ENCODE measurements around the gene ATOH7. TPM values are rescaled to one million over a fixed set of nuclear protein-coding genes. Genes with fewer than 3 reads are reported as not detected.

The ATOH7 gene
- total RNA-seq, 4 donors from 2014 or later = not detected

DNA sequence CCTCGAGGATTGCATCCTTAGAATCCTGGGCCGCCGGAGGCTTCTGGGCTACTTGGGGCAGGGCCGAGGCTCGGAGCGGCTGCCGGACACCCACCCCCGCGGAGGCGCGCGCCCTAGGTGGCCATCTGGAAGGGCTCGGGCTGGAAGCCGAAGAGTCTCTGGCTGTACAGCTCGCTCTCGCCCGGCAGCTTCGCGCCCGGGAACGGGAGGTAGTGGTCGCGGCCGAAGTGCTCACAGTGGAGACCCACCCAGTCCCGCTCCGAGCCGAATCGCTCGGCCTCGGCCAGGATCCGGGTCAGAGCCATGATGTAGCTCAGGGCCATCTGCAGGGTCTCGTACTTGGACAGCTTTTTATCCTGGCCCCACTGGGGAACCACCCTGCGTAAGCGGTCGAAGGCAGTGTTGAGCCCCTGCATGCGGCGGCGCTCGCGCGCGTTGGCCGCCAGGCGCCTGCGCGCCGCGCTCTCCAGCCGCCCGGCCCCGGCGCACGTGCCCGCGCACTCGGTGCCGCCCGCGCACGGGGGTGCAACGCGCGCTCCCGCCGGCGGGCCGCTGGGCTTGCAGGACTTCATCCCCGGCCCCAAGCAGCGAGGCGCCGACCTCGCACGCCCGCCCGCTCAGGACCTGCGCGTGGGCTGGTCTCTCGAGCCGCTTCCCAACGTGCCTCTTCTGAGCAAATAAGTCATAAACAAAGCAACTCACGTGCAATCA is 652 bp downstream of the ATOH7 start:
- Histone ChIP-seq H3K4me1 (peaks cover 0 to 16% (median 13%) of the 10 kb centered on the region in 4 donors), H3K36me3 (no peaks in the 10 kb centered on the region), H3K9me3 (no peaks in the 10 kb centered on the region), H3K4me3 (peak overlapping the region; percentile 62 to 71 (median 66)), H3K27me3 (no peaks in the 10 kb centered on the region), H3K27ac (replicated peaks in 1 of 4) (peak overlapping the region; percentile 72 to 81 (median 74))
- intact Hi-C loops (cut with DNase I) = no loop called here
- TF ChIP-seq, protein P1, sequence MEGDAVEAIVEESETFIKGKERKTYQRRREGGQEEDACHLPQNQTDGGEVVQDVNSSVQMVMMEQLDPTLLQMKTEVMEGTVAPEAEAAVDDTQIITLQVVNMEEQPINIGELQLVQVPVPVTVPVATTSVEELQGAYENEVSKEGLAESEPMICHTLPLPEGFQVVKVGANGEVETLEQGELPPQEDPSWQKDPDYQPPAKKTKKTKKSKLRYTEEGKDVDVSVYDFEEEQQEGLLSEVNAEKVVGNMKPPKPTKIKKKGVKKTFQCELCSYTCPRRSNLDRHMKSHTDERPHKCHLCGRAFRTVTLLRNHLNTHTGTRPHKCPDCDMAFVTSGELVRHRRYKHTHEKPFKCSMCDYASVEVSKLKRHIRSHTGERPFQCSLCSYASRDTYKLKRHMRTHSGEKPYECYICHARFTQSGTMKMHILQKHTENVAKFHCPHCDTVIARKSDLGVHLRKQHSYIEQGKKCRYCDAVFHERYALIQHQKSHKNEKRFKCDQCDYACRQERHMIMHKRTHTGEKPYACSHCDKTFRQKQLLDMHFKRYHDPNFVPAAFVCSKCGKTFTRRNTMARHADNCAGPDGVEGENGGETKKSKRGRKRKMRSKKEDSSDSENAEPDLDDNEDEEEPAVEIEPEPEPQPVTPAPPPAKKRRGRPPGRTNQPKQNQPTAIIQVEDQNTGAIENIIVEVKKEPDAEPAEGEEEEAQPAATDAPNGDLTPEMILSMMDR (IDR thresholded peaks at IDR 0.05) = peak in 1 of 3 experiments; percentile 26
- TF ChIP-seq EP300 (IDR thresholded peaks at IDR 0.05) = no peak
- peak; percentile 92 for DNase-seq (ENCODE audit: extremely low spot score)
- WGBS = 0% methylated on average over 20 of the region's 81 CpGs

DNA sequence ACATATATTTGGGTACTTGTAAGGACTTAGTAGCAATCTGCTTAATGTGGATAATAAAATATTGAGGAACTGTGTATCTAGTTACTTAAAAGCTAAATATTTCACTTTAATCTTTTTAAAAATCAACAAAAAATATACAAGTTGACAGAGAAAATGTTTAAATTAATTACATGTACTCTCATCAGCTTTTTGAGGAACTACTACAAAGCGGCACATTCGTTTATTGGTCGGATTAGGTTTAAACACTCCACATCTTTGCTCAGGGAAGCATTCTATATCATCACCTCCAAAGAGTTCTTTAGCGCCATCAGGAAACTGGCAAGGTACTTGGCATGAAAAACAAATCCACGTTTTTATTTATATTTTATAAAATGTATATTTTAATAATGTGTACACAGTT is 1.6 kb downstream of the ATOH7 start:
- intact Hi-C loops (cut with DNase I) = no loop called here
- WGBS = 79% methylated on average over 5 of the region's 5 CpGs
- Histone ChIP-seq H3K9me3 (no peaks in the 10 kb centered on the region), H3K4me1 (peaks cover 0 to 16% (median 13%) of the 10 kb centered on the region in 4 donors), H3K4me3 (no peak overlapping the region), H3K27ac (replicated peaks in 1 of 4) (no peak overlapping the region), H3K36me3 (no peaks in the 10 kb centered on the region), H3K27me3 (no peaks in the 10 kb centered on the region)
- no peak for DNase-seq (ENCODE audit: extremely low spot score)
- TF ChIP-seq POLR2A (IDR thresholded peaks at IDR 0.05; ENCODE audit: low read depth) (no peak), POLR2AphosphoS5 (IDR thresholded peaks at IDR 0.05) (no peak), EP300 (IDR thresholded peaks at IDR 0.05) (no peak)
- TF ChIP-seq, protein P1 (IDR thresholded peaks at IDR 0.05) = no peak

DNA sequence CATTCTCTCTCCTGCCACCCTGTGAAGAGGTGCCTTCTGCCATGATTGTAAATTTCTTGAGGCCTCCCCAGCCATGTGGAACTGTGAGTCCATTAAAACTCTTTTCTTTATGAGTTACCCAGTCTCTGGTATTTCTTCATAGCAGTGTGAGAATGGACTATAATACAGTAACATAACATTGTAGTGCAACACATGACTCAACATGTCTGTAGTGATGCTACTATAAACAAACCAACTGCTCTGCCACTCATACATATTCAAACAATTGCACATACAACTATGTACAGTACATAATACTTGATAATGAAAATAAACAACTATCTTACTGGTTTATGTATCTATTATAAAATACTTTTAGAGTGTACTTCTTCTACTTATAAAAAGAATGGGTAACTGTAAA is 7.1 kb downstream of the ATOH7 start:
- no peaks in the 10 kb centered on the region for H3K9me3 ChIP-seq
- no peaks in the 10 kb centered on the region for H3K27me3 ChIP-seq
- TF ChIP-seq POLR2A (IDR thresholded peaks at IDR 0.05; ENCODE audit: low read depth) = no peak
- TF ChIP-seq EP300 (IDR thresholded peaks at IDR 0.05) = no peak
- no peak for TF ChIP-seq POLR2AphosphoS5 (IDR thresholded peaks at IDR 0.05)
- TF ChIP-seq, protein P1 (IDR thresholded peaks at IDR 0.05) = no peak
- H3K4me1 ChIP-seq = no peaks in the 10 kb centered on the region
- DNase-seq (ENCODE audit: extremely low spot score) = peak; percentile 31
- intact Hi-C loops (cut with DNase I) = no loop called here
- no peak overlapping the region for H3K27ac ChIP-seq (replicated peaks in 1 of 4)
- H3K4me3 ChIP-seq = no peak overlapping the region
- H3K36me3 ChIP-seq = no peaks in the 10 kb centered on the region

DNA sequence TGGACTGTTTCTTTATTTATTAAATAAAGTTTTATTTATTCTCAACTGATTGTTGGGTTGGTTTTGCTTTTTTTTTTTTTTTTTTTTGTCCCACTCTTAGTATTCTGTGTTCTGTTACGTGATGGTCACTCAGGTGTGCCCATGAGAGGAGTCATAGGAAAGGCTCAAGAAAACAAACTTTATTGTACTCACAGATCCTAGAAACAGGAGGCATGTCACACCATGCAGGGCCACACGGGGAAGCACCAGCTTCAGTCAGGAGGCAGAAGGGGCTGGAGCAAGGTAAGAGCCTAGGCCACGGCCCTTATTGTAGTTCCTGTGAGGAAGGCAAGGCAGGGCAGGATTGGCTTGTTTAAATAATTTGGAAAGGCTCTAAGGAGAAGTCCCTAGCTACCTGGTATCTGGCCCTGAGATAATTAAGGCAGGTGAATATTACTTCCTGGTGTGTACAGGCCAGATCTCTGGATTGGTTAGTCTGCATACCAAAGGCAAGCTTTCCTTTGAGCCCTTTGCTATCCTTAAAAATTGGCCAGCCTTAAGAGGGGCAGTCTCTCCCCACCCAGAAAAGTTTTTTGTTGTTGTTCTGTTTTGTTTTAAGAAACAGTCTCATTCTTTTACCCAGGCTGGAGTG is 8.3 kb downstream of the ATOH7 start:
- no peaks in the 10 kb centered on the region for H3K9me3 ChIP-seq
- H3K4me3 ChIP-seq = no peak overlapping the region
- H3K27me3 ChIP-seq = no peaks in the 10 kb centered on the region
- WGBS = 75% methylated on average over 3 of the region's 3 CpGs
- H3K4me1 ChIP-seq = no peaks in the 10 kb centered on the region
- peak; percentile 64 for DNase-seq (ENCODE audit: extremely low spot score)
- intact Hi-C loops (cut with DNase I) = no loop called here
- TF ChIP-seq POLR2A (IDR thresholded peaks at IDR 0.05; ENCODE audit: low read depth) = no peak
- no peak for TF ChIP-seq POLR2AphosphoS5 (IDR thresholded peaks at IDR 0.05)
- TF ChIP-seq EP300 (IDR thresholded peaks at IDR 0.05) = no peak
- H3K27ac ChIP-seq (replicated peaks in 1 of 4) = no peak overlapping the region
- peaks cover 0 to under 1% (median 0%) of the 10 kb centered on the region in 4 donors for H3K36me3 ChIP-seq

DNA sequence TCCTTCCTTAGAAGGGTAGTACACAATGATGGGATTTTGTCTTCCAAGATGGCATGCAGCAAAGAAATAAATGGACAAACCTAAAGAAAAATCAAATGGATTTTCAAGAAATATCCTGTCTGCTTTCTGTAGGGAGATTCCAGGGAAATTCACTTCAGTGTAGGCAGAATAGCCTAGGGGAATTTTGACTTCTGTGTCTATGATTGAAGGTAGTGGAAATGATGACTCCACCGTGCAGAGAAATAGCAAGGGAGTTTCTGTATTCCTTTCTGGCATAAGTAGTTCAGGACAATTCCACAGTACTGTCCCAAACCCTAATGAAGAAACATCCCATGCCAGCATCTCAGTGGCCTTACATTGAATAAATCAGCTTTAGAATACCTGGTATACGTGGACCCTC is 9.5 kb downstream of the ATOH7 start:
- 62% methylated on average over 2 of the region's 2 CpGs for WGBS
- Histone ChIP-seq H3K9me3 (no peaks in the 10 kb centered on the region), H3K4me3 (no peak overlapping the region), H3K36me3 (peaks cover 0 to 4% (median 0%) of the 10 kb centered on the region in 4 donors), H3K27me3 (no peaks in the 10 kb centered on the region), H3K27ac (replicated peaks in 1 of 4) (no peak overlapping the region), H3K4me1 (no peaks in the 10 kb centered on the region)
- peak; percentile 10 for DNase-seq (ENCODE audit: extremely low spot score)
- TF ChIP-seq, protein P1 (IDR thresholded peaks at IDR 0.05) = no peak
- TF ChIP-seq POLR2AphosphoS5 (IDR thresholded peaks at IDR 0.05) (no peak), EP300 (IDR thresholded peaks at IDR 0.05) (no peak), POLR2A (IDR thresholded peaks at IDR 0.05; ENCODE audit: low read depth) (no peak)
- intact Hi-C loops (cut with DNase I) = no loop called here

Measured in esophagus muscularis mucosa (tissue), 4 donors.